ENCODE data around the gene CCDC171.
"Not testable (repeated sequence)": the region's sequence is repeated elsewhere in the genome, so short reads cannot be mapped to it uniquely, and the experiment has no call there.

The CCDC171 gene

DNA sequence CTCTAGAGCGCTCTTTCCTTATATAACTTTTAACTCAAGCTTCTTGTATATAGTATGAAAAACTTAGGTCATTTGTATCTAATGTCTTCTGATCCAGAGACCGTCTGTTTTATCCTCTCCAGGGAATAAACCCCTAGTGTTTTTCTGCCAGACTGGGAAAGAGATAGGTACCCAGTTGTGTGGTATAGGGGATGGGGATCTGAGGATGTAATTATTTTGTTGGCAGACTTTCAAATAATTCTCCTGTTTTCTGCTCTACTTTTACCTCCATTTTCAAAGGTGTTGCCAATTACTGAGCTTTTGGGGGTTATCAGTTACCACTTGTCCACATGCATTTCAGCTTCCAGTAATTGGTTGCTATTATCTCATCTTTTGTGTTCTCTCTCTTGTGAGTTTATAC, 17.9 kb downstream of the CCDC171 start:
- DNase-seq = no peak

DNA sequence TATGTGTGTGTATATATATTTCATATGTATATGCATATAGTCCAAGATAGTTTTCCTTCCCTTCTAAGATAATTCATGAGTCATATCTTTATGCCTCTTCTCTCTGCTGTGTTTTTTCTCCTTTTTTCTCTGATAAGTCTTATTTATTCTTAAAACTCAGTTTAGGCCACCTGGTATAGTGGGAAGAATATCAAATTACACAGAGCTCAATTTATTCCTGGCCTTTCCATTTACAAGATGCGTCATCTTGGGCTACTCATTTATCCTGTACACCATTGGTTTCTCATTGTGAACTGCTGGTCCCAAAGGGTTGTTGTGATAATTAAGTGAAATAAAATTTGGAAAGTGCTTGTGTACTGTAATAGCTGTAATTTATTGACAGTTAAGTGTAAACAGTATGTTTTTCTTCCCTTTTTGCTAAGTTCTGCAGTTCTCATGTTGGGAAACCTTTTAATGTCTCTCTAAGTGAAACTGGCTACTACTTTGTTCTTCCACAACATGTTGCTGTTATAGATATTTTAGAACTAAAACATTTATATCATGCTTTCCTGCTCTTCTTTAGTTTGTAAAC, 19.4 kb downstream of the CCDC171 start:
- DNase-seq = no peak

GRCh38 chr9:15576350-15577050, 23.7 kb downstream of the CCDC171 start:
- DNase-seq = no peak

- no peak for DNase-seq
These were observed 25.9 kb downstream of the CCDC171 start for GRCh38 chr9:15578714-15579113.

- no peak for DNase-seq
These were observed 31.5 kb downstream of the CCDC171 start for GRCh38 chr9:15584379-15584778.

DNA sequence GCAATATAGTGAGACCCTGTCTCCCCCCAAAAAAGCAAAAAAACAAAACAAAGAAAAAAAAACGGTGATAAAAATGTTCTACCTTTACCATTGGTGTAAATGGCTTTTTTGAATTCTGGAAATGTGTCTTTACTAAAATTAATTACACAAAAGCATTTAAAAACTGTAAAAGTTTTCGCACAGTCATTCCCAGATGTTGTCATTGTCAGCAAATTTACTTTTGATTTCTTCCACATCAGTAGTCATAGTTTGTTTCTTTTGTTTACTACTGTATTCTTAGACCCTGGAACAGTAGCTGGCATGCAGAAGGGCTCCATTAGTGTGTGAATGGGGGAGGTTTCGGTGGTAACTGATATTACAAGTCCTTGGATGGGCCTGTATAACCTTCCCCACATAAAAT, 39.5 kb downstream of the CCDC171 start:
- no peak for DNase-seq

- DNase-seq = not testable (repeated sequence)
These were observed 40.1 kb downstream of the CCDC171 start for GRCh38 chr9:15592940-15593339.

DNA sequence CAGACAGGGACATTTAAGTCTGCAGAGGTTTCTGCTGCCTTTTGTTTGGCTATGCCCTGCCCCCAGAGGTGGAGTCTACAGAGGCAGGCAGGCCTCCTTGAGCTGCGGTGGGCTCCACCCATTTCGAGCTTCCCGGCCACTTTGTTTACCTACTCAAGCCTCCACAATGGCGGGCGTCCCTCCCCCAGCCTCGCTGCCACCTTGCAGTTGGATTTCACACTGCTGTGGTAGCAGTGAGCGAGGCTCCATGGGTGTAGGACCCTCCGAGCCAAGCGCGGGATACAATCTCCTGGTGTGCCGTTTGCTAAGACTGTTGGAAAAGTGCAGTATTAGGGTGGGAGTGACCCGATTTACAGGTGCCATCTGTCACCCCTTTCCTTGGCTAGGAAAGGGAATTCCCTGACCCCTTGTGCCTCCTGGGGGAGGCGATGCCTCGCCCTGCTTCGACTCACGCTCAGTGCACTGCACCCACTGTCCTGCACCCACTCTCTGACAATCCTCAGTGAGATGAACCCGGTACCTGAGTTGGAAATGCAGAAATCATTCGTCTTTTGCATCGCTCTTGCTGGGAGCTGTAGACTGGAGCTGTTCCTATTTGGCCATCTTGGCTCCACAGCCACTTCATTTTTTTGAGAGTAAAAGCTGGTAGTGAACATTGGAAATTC, 48.0 kb downstream of the CCDC171 start:
- not testable (repeated sequence) for DNase-seq

DNA sequence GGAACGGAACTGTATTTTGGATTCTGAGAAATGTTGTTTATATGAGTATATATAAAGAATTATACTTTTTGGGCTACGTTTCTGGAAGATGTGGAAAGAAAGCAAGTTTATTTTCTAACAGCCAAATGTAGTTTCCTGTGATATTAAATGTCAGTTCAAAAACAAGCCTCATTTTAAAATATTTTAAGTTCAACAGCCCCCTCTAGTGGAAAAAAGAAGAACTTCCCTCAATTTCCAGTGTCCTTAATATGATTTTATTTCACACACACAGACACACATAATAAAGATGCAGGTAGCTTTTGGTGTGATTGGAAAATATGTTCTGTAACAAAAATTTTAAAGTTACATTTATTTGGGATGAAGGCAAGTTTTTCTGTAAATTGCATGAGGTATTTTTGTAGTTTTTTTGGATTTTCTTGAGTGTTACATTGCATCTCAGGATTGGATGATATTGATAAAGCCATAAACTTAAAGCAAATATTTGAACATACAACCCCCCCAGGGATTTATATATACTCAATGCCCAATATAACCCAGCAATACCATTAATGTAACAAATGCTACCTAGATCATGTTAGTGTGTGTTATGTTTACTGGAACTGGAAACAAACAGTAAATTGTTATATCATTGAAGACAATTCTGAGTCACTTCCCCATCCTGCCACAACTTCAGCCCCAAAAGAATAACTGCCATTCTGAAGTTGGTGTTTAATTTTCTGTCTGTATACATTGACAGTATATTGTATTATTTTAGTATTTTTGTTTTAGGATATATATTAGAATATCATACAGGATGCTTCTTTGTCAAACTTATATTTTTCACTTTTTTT, 54.0 kb downstream of the CCDC171 start:
- no peak for DNase-seq

DNA sequence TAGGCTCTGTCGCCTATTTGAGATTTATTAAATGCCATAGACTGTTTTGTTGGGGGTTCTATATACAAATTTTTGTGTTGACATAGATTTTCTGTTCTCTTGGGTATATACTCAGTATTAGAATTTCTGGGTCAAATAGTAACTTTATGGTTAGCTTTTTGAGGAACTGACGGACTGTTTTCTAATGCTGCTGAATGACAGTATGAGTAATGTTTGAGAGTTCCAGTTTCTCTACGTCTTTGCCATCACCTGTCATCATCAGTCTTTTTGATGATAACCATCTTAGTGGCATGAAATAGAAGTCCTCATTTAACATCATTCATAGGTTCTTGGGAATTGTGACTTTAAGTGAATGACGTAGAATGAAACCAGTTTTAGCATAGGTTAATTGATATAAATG, 60.1 kb downstream of the CCDC171 start:
- DNase-seq = no peak

DNA sequence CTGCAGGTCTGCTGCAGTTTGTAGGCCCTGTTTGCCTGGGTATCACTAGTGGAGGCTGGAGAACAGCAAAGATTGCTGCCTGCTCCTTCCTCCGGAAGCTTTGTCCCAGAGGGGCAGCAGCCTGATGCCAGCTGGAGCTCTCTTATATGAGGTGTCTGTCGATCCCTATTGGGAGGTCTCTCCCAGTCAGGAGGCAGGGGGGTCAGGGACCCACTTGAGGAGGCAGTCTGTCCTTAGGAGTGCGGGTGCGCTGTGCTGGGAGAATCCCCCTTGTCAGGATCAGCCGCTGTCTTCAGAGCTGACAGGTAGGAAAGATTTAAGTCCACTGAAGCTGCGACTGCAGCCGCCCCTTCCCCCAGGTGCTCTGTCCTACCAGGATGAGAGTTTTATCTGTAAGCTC, 64.9 kb downstream of the CCDC171 start:
- no peak for DNase-seq

- DNase-seq = no peak
These were observed 65.9 kb downstream of the CCDC171 start for GRCh38 chr9:15618540-15619331.

DNA sequence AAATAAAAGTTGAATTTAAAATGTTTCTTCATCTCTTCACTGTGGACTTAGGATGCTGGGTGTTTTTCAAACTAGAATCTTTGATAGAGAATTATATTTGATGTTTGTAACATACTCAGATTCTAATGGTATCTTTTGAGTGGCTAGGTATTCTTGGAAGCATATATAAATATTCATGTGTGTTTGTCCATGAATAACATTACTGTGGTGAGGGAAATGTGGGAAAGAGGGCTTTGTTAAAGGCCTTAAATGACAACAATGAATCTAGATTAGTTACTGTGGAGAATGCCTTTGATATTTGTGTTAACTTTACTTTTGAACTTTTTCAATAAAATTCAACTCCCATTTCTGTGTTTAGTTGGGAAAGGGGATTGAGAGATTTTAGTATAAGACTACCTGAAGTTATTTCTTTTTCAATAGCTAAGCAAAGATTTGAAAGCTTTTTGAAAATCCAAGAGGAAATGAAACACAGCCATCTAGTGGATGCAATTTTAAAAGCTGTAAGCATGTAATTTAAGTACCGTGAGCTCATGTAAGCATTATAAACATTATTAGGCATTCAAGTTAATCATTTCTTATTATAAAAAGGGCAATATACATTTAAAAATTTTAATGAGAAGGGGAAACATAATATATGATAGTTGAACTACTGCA, 69.6 kb downstream of the CCDC171 start:
- DNase-seq = no peak

DNA sequence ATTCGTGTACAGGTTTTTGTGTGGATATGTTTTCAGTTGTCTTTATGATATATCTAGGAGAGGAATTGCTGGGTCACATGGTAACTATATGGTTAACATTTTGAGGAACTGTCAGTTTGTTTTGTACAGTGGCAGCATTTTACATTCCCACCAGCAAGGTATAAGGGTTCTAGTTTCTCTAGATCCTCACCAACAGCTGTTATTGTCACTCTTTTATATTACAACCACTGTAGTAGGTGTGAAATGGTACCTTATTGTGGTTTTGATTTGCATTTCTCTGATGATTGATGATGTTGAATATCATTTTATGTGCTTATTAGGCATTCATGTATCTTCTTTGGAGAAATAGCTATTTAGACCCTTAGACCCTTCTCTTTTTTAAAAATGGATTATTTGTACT, 82.9 kb downstream of the CCDC171 start:
- no peak for DNase-seq

DNA sequence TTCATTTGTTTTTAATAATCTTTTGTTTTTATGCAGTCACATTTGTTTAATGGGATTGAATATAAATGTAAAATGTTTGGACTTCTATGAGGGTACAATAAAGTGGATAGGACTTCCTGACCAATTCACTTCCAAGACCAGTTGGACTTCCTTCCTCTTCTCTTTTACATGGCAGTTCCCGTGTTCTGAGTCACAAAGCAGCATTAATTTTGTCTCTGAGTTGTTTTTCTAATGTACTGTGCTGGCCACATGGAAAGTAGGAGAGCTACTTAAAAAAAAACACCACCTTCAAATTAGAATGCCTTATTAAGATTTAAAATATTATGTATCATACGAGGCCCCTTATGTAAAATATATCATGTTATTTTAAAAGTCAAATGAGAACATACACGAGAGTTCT, 87.3 kb downstream of the CCDC171 start:
- no peak for DNase-seq

DNA sequence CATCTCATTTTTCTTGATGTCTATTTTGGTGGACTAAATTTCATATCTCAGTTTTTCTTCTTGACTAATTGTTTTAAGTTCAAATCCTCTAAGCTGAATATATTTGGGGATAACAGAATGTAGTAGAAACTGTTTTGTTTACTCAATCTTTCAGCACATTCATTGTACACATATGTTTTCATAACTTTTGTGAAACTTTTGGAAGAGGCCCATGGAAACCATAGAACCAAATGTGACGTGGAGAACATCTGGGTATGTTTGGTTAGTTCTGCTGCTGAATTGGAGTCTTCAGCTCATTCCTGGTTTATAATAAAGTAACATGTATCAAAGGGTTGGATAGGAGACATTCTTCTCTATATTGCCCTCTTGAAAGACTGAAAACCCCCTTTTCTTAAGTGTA, 88.4 kb downstream of the CCDC171 start:
- DNase-seq = no peak

DNA sequence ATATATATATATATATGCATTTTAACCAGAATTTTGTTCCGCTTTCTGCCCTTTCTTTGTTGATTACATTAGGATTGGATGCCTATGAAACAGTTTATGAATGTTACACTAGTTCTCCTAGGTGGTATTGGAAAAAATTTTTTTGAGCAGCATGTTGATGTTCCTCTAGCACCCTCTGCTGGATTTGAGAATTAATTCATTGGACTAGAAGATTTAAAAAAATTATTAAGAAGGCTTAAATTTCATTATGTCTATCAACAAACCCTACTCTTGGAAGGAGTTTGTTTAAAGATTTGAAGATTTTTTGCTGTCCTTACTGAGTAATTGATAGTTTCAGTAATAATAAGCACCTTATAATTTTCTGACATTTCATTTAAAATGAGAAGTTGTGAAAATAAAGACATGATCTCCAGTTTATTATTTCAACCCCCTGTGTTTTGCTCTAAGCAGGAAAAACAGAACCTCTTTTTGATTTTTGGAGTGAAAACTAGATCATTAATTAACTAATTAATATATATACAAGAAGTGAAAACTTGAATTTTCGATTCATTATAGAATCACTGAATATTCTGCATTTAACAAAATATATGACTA, 89.6 kb downstream of the CCDC171 start:
- DNase-seq = no peak

DNA sequence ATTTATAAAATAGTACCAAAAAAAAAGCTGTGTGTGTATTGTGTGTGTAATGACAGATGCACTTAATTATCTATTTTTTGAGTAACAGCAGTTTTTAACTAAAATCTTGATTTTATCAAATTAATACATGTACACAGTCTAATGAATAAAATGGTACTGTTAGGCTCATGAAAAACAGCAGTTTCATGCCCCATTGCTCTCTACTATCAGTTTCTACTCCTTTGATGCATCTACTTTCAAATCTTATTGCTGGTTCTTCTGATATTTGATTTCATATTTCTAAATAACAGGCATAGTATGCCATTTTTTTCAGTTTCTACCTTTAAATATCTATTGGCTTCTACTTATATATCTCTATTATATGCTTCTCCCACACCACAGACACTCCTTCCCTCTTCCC, 117.4 kb downstream of the CCDC171 start:
- no peak for DNase-seq

DNA sequence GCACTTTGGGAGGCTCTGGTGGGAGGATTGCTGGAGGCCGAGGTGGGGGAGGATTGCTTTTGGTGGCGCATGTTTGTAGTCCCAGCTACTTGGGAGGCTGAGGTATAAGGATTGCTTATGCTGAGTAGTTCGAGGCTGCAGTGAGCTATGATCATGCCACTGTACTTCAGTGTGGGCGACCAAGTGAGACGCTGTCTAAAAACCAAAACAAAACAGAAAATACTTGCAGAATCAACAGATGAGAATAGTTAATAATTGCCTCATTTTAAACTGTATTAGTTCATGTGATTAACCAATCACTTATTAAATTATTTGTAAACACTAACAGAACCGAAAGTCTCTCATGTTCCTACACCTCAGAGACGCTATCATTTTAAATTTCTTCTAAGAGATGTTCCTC, 118.1 kb downstream of the CCDC171 start:
- DNase-seq = no peak

- DNase-seq = no peak
These were observed 140.9 kb downstream of the CCDC171 start for GRCh38 chr9:15693701-15694100.

- DNase-seq = no peak
These were observed 144.1 kb downstream of the CCDC171 start for GRCh38 chr9:15696979-15697378.

GRCh38 chr9:15697446-15697851, 144.6 kb downstream of the CCDC171 start:
- DNase-seq = no peak

Measured in activated CD4-positive, alpha-beta T cell treated with anti-CD3 and anti-CD28 coated beads for 1 hour (primary cell).